Neuronal stem cell (in vitro differentiated cells): ENCODE data around the gene TNNC1.

Source experiments
- DNase-seq: peaks from one replicate; pipeline ENCODE4 v3.0.0-alpha.2; 2013; ENCODE audit warnings: low spot score
- H2AFZ ChIP-seq: one replicate; pipeline ENCODE4 v1.6.1; 2013; ENCODE audit warnings: mild to moderate bottlenecking, low read length, inconsistent platforms
- H2AK5ac ChIP-seq: 2 replicates; pipeline ENCODE4 v1.6.1; 2013; ENCODE audit warnings: low read depth, mild to moderate bottlenecking, inconsistent platforms, low read length, moderate library complexity, mixed read lengths
- H2BK120ac ChIP-seq: 2 replicates; pipeline ENCODE4 v1.6.1; 2013; ENCODE audit warnings: low read depth, mild to moderate bottlenecking, inconsistent platforms, low read length, moderate library complexity, mixed read lengths
- H2BK12ac ChIP-seq: one replicate; pipeline ENCODE4 v1.6.1; 2013; ENCODE audit warnings: low read length, inconsistent platforms
- H2BK15ac ChIP-seq: 2 replicates; pipeline ENCODE4 v1.6.1; 2013; ENCODE audit warnings: mild to moderate bottlenecking, low read length, inconsistent platforms, mixed read lengths
- H2BK5ac ChIP-seq: one replicate; pipeline ENCODE4 v1.6.1; 2013; ENCODE audit warnings: inconsistent platforms, mild to moderate bottlenecking, low read length, moderate library complexity
- H3K14ac ChIP-seq: one replicate; pipeline ENCODE4 v1.6.1; 2013; ENCODE audit warnings: low read length, inconsistent platforms
- H3K18ac ChIP-seq: 2 replicates; pipeline ENCODE4 v1.6.1; 2013; ENCODE audit warnings: low read length, inconsistent platforms
- H3K23ac ChIP-seq: 2 replicates; pipeline ENCODE4 v1.6.1; 2013; ENCODE audit warnings: low read depth, mild to moderate bottlenecking, mixed read lengths, low read length, inconsistent platforms; ENCODE audit not compliant: poor library complexity
- H3K27ac ChIP-seq: replicated peaks from 3 replicates; pipeline ENCODE4 v1.5.1; 2013; ENCODE audit warnings: low read length, inconsistent platforms
- H3K27me3 ChIP-seq, 3 experiments: 2 replicates each; pipeline ENCODE4 v1.6.1; 2013; ENCODE audit warnings: low read length in 3 of 3, mild to moderate bottlenecking in 2 of 3, inconsistent platforms in 1 of 3, low read depth in 1 of 3, mixed read lengths in 1 of 3, moderate library complexity in 1 of 3; ENCODE audit not compliant: control insufficient read depth in 3 of 3, insufficient read depth in 3 of 3
- H3K36me3 ChIP-seq, 2 donors: replicated peaks in 1 of 2; 2 replicates each; pipeline ENCODE4 v1.6.1; 2013; ENCODE audit warnings: low read length in 2 of 2; ENCODE audit not compliant: control insufficient read depth in 2 of 2, insufficient read depth in 2 of 2
- H3K4ac ChIP-seq: 2 replicates; pipeline ENCODE4 v1.6.1; 2013; ENCODE audit warnings: inconsistent platforms, mild to moderate bottlenecking, low read length, moderate library complexity
- H3K4me1 ChIP-seq, 2 donors: 1 replicate in 1 of 2; 2 replicates in 1 of 2; pipeline ENCODE4 v1.6.1; 2013; ENCODE audit warnings: low read length in 2 of 2, low read depth in 1 of 2; ENCODE audit not compliant: control insufficient read depth in 2 of 2, insufficient read depth in 1 of 2
- H3K4me2 ChIP-seq: one replicate; pipeline ENCODE4 v1.6.1; 2013; ENCODE audit warnings: mild to moderate bottlenecking, low read length, inconsistent platforms; ENCODE audit not compliant: insufficient read depth, poor library complexity, severe bottlenecking
- H3K4me3 ChIP-seq, 2 donors: 2 replicates each; pipeline ENCODE4 v1.5.1; 2013; ENCODE audit warnings: low read length in 2 of 2, mild to moderate bottlenecking in 2 of 2, inconsistent platforms in 1 of 2, moderate library complexity in 1 of 2
- H3K79me1 ChIP-seq: one replicate; pipeline ENCODE4 v1.6.1; 2013; ENCODE audit warnings: low read depth, mild to moderate bottlenecking, inconsistent platforms, low read length, moderate library complexity
- H3K9ac ChIP-seq: one replicate; pipeline ENCODE4 v1.6.1; 2013; ENCODE audit warnings: mild to moderate bottlenecking, low read depth, low read length, inconsistent platforms; ENCODE audit not compliant: poor library complexity
- H3K9me3 ChIP-seq, 2 donors: replicated peaks in 1 of 2; 2 replicates each; pipeline versions ENCODE3 to v1.6.1; 2013; ENCODE audit warnings: low read length in 2 of 2, mild to moderate bottlenecking in 2 of 2, inconsistent platforms in 1 of 2, low read depth in 1 of 2, mixed read lengths in 1 of 2, moderate library complexity in 1 of 2; ENCODE audit not compliant: control insufficient read depth in 2 of 2, insufficient read depth in 1 of 2
- H4K8ac ChIP-seq: one replicate; pipeline ENCODE4 v1.6.1; 2013; ENCODE audit warnings: low read depth, mild to moderate bottlenecking, inconsistent platforms, low read length, moderate library complexity
- H4K91ac ChIP-seq: one replicate; pipeline ENCODE4 v1.6.1; 2013; ENCODE audit warnings: low read length, low read depth, mild to moderate bottlenecking, inconsistent platforms; ENCODE audit not compliant: poor library complexity
- WGBS, 2 donors: extraction: QIAGEN DNeasy Blood & Tissue Kit; methylation state at CpG; one replicate each; pipeline ENCODE4 v1.1.7; 2013; ENCODE audit warnings: missing lambda C conversion rate in 2 of 2, mixed read lengths in 1 of 2; ENCODE audit not compliant: insufficient read length in 2 of 2, insufficient replicate concordance in 1 of 2; ENCODE audit errors: extremely low coverage in 2 of 2; 5-methylcytosine and 5-hydroxymethylcytosine counted together

The TNNC1 gene

DNA sequence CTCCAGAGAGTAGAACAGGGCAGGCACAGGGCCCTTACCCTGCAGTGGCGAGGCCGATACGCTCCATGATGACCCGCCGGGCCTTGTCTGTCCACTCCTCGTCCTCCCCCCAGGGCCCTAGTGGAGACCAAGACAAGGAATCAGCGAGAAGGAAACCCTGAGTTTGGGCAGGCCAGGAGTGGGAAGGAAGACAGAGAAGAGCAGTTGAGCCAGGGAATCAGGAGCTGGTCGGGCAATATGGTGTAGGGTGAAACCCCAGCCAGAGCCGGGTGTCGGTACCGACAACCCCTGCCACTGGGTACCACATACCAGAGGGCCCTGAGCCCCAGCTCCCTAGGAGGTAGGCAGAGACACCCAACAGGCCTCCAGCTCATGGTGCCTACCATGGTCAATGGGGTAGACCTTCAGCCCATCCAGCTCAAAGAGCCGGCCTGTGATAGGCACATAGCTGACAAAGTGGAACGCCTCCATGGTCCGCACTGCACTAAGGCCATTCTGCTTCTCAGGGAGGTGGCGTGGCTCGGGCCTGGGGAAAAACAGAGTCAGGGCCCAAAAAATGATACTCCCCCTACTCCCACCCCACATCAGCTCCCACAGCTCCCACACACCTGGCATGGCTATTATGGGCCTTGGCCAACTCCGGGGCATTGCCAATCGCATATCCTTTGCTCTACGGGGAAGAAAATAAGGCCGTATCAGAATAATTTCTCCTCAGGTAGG is 46.9 kb downstream of the TNNC1 start:
- H2BK5ac ChIP-seq, result no peak overlapping the region
- no peak overlapping the region for H3K14ac ChIP-seq
- no peak overlapping the region for H3K4me3 ChIP-seq
- no peak overlapping the region for H3K4ac ChIP-seq
- no peak overlapping the region for H4K8ac ChIP-seq
- no peak overlapping the region for H3K18ac ChIP-seq
- DNase-seq, result no peak
- H3K36me3 ChIP-seq, result peaks cover 59 to 68% of the 10 kb centered on the region in 2 donors
- peaks cover 20% of the 10 kb centered on the region for H3K79me1 ChIP-seq
- H3K9me3 ChIP-seq, result no peaks in the 10 kb centered on the region
- no peaks in the 10 kb centered on the region for H3K27me3 ChIP-seq
- H3K23ac ChIP-seq, result no peak overlapping the region
- no peak overlapping the region for H3K9ac ChIP-seq
- H3K27ac ChIP-seq, result no peak overlapping the region
- H2BK15ac ChIP-seq, result no peak overlapping the region
- H4K91ac ChIP-seq, result no peak overlapping the region
- no peak overlapping the region for H2AFZ ChIP-seq
- no CpG with 5 or more reads among the region's 20 CpGs for WGBS, 2 donors
- H2AK5ac ChIP-seq, result no peak overlapping the region
- H3K4me2 ChIP-seq, result no peak overlapping the region
- H2BK12ac ChIP-seq, result no peak overlapping the region
- H2BK120ac ChIP-seq, result no peak overlapping the region
- H3K4me1 ChIP-seq, result peaks cover 14 to 16% of the 10 kb centered on the region in 2 donors

DNA sequence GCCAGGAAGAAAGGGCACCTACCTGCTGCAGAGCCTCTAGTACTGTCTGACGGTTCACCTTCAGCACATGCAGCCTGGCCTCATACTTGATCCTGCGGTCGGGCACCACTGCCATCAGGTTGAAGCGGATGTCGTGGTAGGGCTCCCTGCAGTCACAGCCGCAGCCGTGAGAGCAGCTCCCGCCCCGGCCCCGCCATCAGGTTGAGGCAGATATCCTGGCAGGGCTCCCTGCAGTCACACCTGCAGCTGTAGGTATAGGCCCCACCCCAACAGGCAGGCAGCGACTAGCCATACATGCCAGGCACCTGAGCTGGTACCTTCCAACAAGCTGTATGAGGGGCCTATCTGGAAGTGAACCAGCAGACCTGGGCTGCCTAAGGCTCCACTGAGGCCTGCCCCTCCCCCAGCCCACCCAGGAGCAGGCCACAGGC is 47.6 kb downstream of the TNNC1 start:
- Histone ChIP-seq H3K36me3 (peaks cover 65 to 75% of the 10 kb centered on the region in 2 donors), H3K9me3 (no peaks in the 10 kb centered on the region), H3K23ac (no peak overlapping the region), H4K8ac (peak overlapping the region; percentile 57), H3K9ac (no peak overlapping the region), H3K14ac (no peak overlapping the region), H3K4ac (no peak overlapping the region), H2BK5ac (no peak overlapping the region), H2BK120ac (no peak overlapping the region), H2AFZ (no peak overlapping the region), H3K79me1 (peaks cover 20% of the 10 kb centered on the region), H2AK5ac (no peak overlapping the region), H3K27me3 (no peaks in the 10 kb centered on the region), H3K27ac (no peak overlapping the region), H3K4me1 (peaks cover 8 to 9% of the 10 kb centered on the region in 2 donors), H4K91ac (no peak overlapping the region), H3K18ac (no peak overlapping the region), H3K4me2 (no peak overlapping the region), H2BK15ac (no peak overlapping the region), H2BK12ac (no peak overlapping the region), H3K4me3 (no peak overlapping the region)
- no peak for DNase-seq
- WGBS, 2 donors, result no CpG with 5 or more reads among the region's 11 CpGs

DNA sequence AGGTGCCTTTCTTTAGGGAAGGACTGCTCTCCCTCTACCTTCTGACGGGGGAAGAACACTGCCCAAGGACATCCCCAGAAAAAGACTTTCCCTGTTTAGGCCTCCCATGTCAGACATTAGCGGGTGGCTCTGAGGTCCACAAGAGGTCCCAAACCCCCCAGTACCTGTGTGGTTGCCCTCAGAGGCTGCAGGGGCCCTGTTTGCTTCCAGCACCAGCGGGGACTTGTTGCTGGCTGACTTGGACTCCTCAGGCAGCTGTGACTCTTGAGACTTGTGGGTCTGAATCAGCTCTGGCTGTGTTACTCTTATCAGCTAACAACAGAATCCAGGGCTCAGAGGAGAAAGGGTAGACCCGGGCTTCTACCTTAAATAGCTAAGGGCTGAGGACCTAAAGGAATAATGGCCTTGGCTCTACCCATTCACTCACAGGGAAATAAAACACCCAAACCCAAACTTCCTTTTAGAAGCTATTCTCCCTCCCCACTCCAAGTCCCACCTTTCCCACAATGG is 48.2 kb downstream of the TNNC1 start:
- Histone ChIP-seq H3K36me3 (peaks cover 68 to 81% of the 10 kb centered on the region in 2 donors), H3K23ac (no peak overlapping the region), H3K27ac (no peak overlapping the region), H3K14ac (no peak overlapping the region), H3K18ac (no peak overlapping the region), H2AFZ (no peak overlapping the region), H3K4ac (no peak overlapping the region), H2BK120ac (no peak overlapping the region), H2BK12ac (no peak overlapping the region), H3K9me3 (no peaks in the 10 kb centered on the region), H2BK15ac (no peak overlapping the region), H3K27me3 (no peaks in the 10 kb centered on the region), H2BK5ac (no peak overlapping the region), H3K79me1 (peaks cover 20% of the 10 kb centered on the region), H4K8ac (no peak overlapping the region), H2AK5ac (no peak overlapping the region), H3K9ac (no peak overlapping the region), H4K91ac (no peak overlapping the region), H3K4me2 (no peak overlapping the region), H3K4me3 (no peak overlapping the region), H3K4me1 (peaks cover 6 to 8% of the 10 kb centered on the region in 2 donors)
- WGBS, 2 donors, result no CpG with 5 or more reads among the region's 4 CpGs
- no peak for DNase-seq

DNA sequence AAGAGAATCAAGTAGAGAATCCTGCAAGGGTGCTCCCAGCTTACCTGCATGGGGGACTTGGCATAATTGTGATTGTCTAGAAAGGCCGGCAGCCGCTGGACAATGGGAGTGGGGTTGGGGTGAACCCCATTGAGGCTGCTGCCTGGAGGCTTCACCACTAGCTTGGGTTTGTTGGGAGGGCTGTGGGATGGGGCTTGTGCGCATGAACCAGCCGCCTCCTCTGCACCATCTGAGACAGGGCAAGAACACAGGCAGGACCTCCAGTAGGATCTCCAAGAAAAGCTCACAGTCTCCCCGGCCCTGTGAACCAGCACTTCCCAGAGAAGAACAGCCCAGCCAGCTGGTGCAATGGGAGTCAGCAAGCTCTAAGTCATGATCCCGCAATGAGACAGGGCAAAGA is 48.8 kb downstream of the TNNC1 start:
- H2AK5ac ChIP-seq, result no peak overlapping the region
- no peaks in the 10 kb centered on the region for H3K9me3 ChIP-seq
- no peak overlapping the region for H3K23ac ChIP-seq
- H3K79me1 ChIP-seq, result peaks cover 20% of the 10 kb centered on the region
- no peak overlapping the region for H3K4ac ChIP-seq
- H2BK12ac ChIP-seq, result no peak overlapping the region
- WGBS, 2 donors, result no CpG with 5 or more reads among the region's 6 CpGs
- no peak overlapping the region for H2BK5ac ChIP-seq
- no peak overlapping the region for H2AFZ ChIP-seq
- no peak overlapping the region for H2BK15ac ChIP-seq
- no peak overlapping the region for H2BK120ac ChIP-seq
- DNase-seq, result no peak
- H4K8ac ChIP-seq, result no peak overlapping the region
- peaks cover 71 to 87% of the 10 kb centered on the region in 2 donors for H3K36me3 ChIP-seq
- H3K4me1 ChIP-seq, result peaks cover 6 to 8% of the 10 kb centered on the region in 2 donors
- no peaks in the 10 kb centered on the region for H3K27me3 ChIP-seq
- H4K91ac ChIP-seq, result no peak overlapping the region
- no peak overlapping the region for H3K14ac ChIP-seq
- no peak overlapping the region for H3K4me3 ChIP-seq
- H3K4me2 ChIP-seq, result no peak overlapping the region
- H3K9ac ChIP-seq, result no peak overlapping the region
- no peak overlapping the region for H3K18ac ChIP-seq
- H3K27ac ChIP-seq, result no peak overlapping the region
